NCI-H2227 (cell line): Measurements from ENCODE around the gene AFM.
"Not testable (repeated sequence)": the region's sequence is repeated elsewhere in the genome, so short reads cannot be mapped to it uniquely, and the experiment has no call there.

Experiments
- DNase-seq: peaks from one replicate; lab custom pipeline; 2025; ENCODE audit not compliant: unreplicated experiment; lab: John Stamatoyannopoulos, UW

AFM gene

GRCh38 chr4:73499996-73500765 is 18.6 kb downstream of the AFM start:
- DNase-seq = no peak

- no peak for DNase-seq
Observed at GRCh38 chr4:73501664-73502265, 20.2 kb downstream of the AFM start.

GRCh38 chr4:73505567-73505966 is 24.0 kb downstream of the AFM start:
- DNase-seq = no peak

- DNase-seq = no peak
Observed at GRCh38 chr4:73507541-73507940, 26.0 kb downstream of the AFM start.

GRCh38 chr4:73508651-73509050 is 27.1 kb downstream of the AFM start:
- DNase-seq = no peak

GRCh38 chr4:73518340-73518739 is 36.8 kb downstream of the AFM start:
- DNase-seq = no peak

GRCh38 chr4:73520821-73521220 is 39.3 kb downstream of the AFM start:
- no peak for DNase-seq

GRCh38 chr4:73523126-73523525 is 41.6 kb downstream of the AFM start:
- no peak for DNase-seq

- DNase-seq = no peak
Observed at GRCh38 chr4:73525611-73526010, 44.1 kb downstream of the AFM start.

GRCh38 chr4:73527196-73527595 is 45.7 kb downstream of the AFM start:
- no peak for DNase-seq

- DNase-seq = no peak
Observed at GRCh38 chr4:73528171-73528570, 46.6 kb downstream of the AFM start.

GRCh38 chr4:73533515-73534422 is 52.2 kb downstream of the AFM start:
- no peak for DNase-seq

- DNase-seq = no peak
Observed at GRCh38 chr4:73538162-73538561, 56.6 kb downstream of the AFM start.

GRCh38 chr4:73539386-73539785 is 57.8 kb downstream of the AFM start:
- no peak for DNase-seq

- no peak for DNase-seq
Observed at GRCh38 chr4:73540826-73541225, 59.3 kb downstream of the AFM start.

- no peak for DNase-seq
Observed at GRCh38 chr4:73541251-73541650, 59.7 kb downstream of the AFM start.

GRCh38 chr4:73544620-73545019 is 63.1 kb downstream of the AFM start:
- DNase-seq = no peak

GRCh38 chr4:73550865-73551264 is 69.3 kb downstream of the AFM start:
- not testable (repeated sequence) for DNase-seq
